Heart left ventricle (tissue), 13 donors: Measurements from ENCODE around the gene ZBTB7C.

Experiments used
- CTCF ChIP-seq, 12 donors: fragments of 200-600 bp; sonication (generic) in 4 of 12; IDR thresholded peaks; one replicate each; pipeline versions ENCODE4 v1.5.0 to v1.8.0; 2018 to 2022; ENCODE audit warnings: antibody characterized with exemption in 12 of 12, mild to moderate bottlenecking in 5 of 12
- POLR2A ChIP-seq, 2 donors: fragments of 450-650 bp; IDR thresholded peaks; one replicate each; pipeline ENCODE4 v1.6.1; 2017; ENCODE audit warnings: antibody characterized with exemption in 2 of 2, mild to moderate bottlenecking in 2 of 2, moderate library complexity in 2 of 2
- donor health status: ischemic (EF 13 %, LVEDD 7.1; RV severe dilation, severe dysfunction).
- donor health status: DM: no; HTN: yes; CAD: no.
- donor health status: DM: no; HTN: no; CAD: no.
- donor health status: ischemic (EF 25% LVEDD 6.9; RV normal size, moderate dysfunction).
- donor health status: ischemic (EF 25% LVEDD 5.7; RV mildly dilated, moderate dysfunction).
- donor health status: ischemic (EF 35%, LVEDD 5.7; RV mildly dilated, moderate dysfunction).
- donor health status: nonischemic (EF 11% LVEDD 7.7; RV severe dilation, severe dysfunction).
- donor health status: DM: yes; HTN: yes; CAD: no.
- donor health status: PGD.
- donor health status: ischemic (EF 29% LVEDD 5.4; RV normal size, mild dysfunction).
- donor health status: nonischemic (EF 23%, LVEDD 6.1; RV moderate dilation, normal function).

DNA sequence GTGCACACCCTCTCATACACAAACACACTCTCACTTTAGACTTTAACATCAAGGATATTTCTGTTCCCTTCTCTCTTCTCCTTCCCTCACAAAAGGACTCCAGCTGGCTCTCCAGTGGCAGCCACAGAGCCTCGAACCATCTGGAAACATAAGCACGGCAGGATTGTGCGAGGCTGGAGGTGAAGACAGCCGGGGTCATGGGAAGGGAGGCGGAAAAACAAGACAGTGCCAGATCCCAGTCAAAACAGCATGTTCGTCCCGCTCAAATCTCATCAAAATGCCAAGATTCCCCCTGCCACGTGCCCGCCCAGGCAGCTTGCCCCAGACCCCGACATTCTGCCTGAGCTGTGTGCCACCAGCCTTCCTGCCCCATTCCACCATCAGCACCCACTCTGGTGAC lies 180.3 kb downstream of the ZBTB7C start:
- TF ChIP-seq POLR2A (IDR thresholded peaks at IDR 0.05) (no peak), CTCF (IDR thresholded peaks at IDR 0.05) (no peak)
